ENCODE data around the gene SOX14. TPM values are rescaled to one million over a fixed set of nuclear protein-coding genes. Genes with fewer than 3 reads are reported as not detected.

Gene SOX14
- not detected for total RNA-seq

- Mint-ChIP-seq H3K4me3 (peak within 1 kb of the TSS; percentile 32), H3K9me3 (peaks cover 2% of the 10 kb centered on the region), H3K36me3 (no peaks in the 10 kb centered on the region), H3K27me3 (peaks cover 84% of the 10 kb centered on the region), H3K4me1 (peaks cover 7% of the 10 kb centered on the region), H3K27ac (no peak within 1 kb of the TSS)
- ATAC-seq (ENCODE audit: low read depth) (no peak), DNase-seq (peak; percentile 29)
- POLR2A ChIA-PET: no interaction called here
Measured at GRCh38 chr3:137764001-137764433, at the start of gene SOX14. Gene SOX14, plus strand, starts transcription at chr3:137764315. Its CDS starts 470 bp downstream, at chr3:137764785.

DNA sequence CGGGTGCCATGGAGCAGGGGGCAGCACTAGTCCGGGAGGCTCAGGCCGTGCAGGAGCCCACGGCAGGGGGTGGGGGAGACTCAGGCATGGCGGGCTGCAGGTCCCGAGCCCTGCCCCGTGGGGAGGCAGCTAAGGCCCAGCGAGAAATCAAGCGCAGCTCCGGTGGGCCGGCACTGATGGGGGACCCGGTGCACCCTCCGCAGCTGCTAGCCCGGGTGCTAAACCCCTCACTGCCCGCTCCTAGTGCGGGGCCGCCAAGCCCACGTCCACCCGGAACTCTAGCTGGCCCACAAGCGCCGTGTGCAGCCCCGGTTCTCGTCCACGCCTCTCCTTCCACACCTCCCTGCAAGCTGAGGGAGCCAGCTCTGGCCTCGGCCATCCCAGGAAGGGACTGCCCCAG, 49.6 kb upstream of the SOX14 start:
- ATAC-seq (ENCODE audit: low read depth): no peak
- POLR2A ChIA-PET: no interaction called here
- Mint-ChIP-seq H3K9me3 (peaks cover 5% of the 10 kb centered on the region), H3K27me3 (no peaks in the 10 kb centered on the region), H3K4me1 (no peaks in the 10 kb centered on the region), H3K27ac (no peak overlapping the region), H3K4me3 (no peak overlapping the region), H3K36me3 (no peaks in the 10 kb centered on the region)
- no peak for DNase-seq

- Mint-ChIP-seq H3K36me3 (no peaks in the 10 kb centered on the region), H3K27me3 (no peaks in the 10 kb centered on the region), H3K27ac (no peak overlapping the region), H3K4me3 (no peak overlapping the region), H3K9me3 (peaks cover 2% of the 10 kb centered on the region), H3K4me1 (no peaks in the 10 kb centered on the region)
- DNase-seq (no peak), ATAC-seq (ENCODE audit: low read depth) (no peak)
- POLR2A ChIA-PET: no interaction called here
Measured at GRCh38 chr3:137724240-137724639, 39.9 kb upstream of the SOX14 start.

DNA sequence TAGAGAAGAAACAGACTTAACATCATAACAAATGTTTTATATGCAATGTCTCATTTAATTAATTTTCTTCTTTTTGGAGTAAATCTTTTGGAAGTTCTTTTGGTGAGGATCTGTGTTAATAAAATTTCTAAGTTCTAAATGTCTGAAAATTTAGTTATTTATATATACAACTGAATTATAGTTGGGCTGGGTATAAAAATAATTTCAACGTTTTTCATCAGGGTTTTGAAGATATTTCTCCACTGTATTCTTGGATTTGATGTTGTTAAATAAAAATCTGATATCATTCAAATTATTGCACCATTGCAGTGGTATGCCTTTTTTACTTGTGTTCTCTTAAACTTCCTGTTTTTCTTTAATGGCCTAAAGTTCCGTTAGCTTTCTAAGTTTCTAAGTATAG, 26.9 kb upstream of the SOX14 start:
- POLR2A ChIA-PET: no interaction called here
- Mint-ChIP-seq H3K4me1 (no peaks in the 10 kb centered on the region), H3K4me3 (no peak overlapping the region), H3K27ac (no peak overlapping the region), H3K27me3 (no peaks in the 10 kb centered on the region), H3K36me3 (no peaks in the 10 kb centered on the region), H3K9me3 (peaks cover 12% of the 10 kb centered on the region)
- ATAC-seq (ENCODE audit: low read depth) (no peak), DNase-seq (no peak)

DNA sequence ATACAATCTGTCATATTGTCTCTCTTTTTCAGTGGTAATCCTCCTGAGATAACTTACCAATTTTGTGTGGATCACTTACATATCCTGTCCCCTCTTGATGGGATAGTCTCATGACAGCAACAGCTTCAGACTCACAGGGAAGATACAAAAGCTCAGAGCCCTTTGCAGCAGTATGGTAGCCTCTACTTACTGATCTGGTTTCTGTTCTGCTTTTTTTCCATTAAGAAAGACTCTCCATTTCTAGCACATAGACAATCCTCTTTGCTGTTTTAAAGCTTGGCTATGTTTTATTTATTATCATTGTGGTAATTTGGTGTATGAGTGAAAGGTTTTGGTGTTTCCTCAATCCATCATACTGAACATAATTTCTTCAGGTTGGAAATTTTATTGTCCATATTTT, 25.4 kb upstream of the SOX14 start:
- H3K9me3 Mint-ChIP-seq: peaks cover 12% of the 10 kb centered on the region
- POLR2A ChIA-PET: no interaction called here
- no peak overlapping the region for H3K27ac Mint-ChIP-seq
- H3K27me3 Mint-ChIP-seq: no peaks in the 10 kb centered on the region
- no peaks in the 10 kb centered on the region for H3K4me1 Mint-ChIP-seq
- DNase-seq: no peak
- H3K36me3 Mint-ChIP-seq: no peaks in the 10 kb centered on the region
- ATAC-seq (ENCODE audit: low read depth): no peak
- no peak overlapping the region for H3K4me3 Mint-ChIP-seq

- DNase-seq: no peak
- Mint-ChIP-seq H3K27ac (no peak overlapping the region), H3K9me3 (no peaks in the 10 kb centered on the region), H3K36me3 (no peaks in the 10 kb centered on the region), H3K4me3 (no peak overlapping the region), H3K27me3 (no peaks in the 10 kb centered on the region), H3K4me1 (no peaks in the 10 kb centered on the region)
- POLR2A ChIA-PET: no interaction called here
- no peak for ATAC-seq (ENCODE audit: low read depth)
Measured at GRCh38 chr3:137743608-137744007, 20.5 kb upstream of the SOX14 start.

GRCh38 chr3:137746808-137747207, 17.3 kb upstream of the SOX14 start:
- no peak for DNase-seq
- POLR2A ChIA-PET: no interaction called here
- H3K4me3 Mint-ChIP-seq: no peak overlapping the region
- H3K27me3 Mint-ChIP-seq: no peaks in the 10 kb centered on the region
- H3K4me1 Mint-ChIP-seq: no peaks in the 10 kb centered on the region
- H3K9me3 Mint-ChIP-seq: no peaks in the 10 kb centered on the region
- ATAC-seq (ENCODE audit: low read depth): no peak
- no peaks in the 10 kb centered on the region for H3K36me3 Mint-ChIP-seq
- H3K27ac Mint-ChIP-seq: no peak overlapping the region

DNA sequence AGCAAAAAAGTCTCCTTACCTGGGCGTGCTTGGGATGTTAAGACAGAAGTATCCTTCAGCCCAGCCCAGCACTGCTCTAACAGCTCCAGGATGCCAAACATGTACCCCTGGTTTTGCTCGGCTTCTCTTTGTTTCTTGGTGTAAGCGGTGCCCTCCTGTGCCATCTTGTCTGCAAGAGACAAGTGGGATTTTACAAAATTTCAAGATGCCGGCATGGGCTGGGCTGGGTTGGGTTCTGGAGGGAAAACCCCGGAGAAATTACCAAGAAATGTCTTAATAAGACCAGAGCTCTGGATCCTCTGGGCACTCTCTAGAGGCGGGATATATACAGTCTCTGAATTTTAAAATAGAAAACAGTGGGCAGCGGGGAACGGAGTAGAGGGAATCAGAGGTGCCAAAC, 4.6 kb upstream of the SOX14 start:
- Mint-ChIP-seq H3K9me3 (peaks cover 1% of the 10 kb centered on the region), H3K4me3 (no peak overlapping the region), H3K27me3 (peaks cover 42% of the 10 kb centered on the region), H3K4me1 (peaks cover 4% of the 10 kb centered on the region), H3K36me3 (no peaks in the 10 kb centered on the region), H3K27ac (no peak overlapping the region)
- no peak for ATAC-seq (ENCODE audit: low read depth)
- no peak for DNase-seq
- POLR2A ChIA-PET: no interaction called here

DNA sequence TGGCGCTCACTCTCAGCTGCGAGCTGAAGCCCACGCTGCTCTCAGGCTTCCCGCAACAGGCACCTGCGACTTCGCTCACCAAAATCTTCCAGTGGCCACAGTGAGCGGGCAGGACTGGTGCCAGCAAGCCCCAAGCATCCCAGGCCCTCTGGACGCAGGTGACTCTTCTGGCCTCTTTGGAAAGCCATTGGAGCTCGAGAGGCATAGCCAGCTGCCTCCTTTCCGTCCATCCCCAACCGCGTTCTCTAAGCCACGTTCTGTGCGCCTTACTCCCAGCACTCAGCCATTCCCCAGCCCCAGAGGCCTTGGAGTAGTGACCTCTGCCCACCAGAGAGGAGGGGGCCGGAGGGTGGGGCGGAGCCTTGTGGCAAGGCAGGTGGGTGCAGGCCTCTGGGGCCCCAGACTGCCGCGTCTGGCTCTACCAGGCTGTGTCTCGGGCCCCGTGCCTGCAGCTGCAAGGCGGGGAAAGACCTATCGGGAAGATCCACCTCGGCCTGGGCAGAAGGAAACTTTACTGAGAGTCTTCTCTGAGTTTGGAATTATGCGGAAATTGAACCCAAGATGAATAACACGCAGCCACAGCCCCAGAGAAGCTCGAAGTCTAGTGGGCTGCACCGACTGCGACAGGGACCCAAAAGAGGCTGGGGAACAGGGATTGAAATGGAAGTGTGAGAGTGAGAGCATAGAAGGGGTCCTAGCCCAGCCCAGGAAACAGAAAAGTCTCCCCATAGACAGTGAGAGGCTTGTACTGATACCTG, 3.6 kb upstream of the SOX14 start:
- POLR2A ChIA-PET: no interaction called here
- no peaks in the 10 kb centered on the region for H3K36me3 Mint-ChIP-seq
- H3K27ac Mint-ChIP-seq: peak overlapping the region; percentile 64
- peaks cover 49% of the 10 kb centered on the region for H3K27me3 Mint-ChIP-seq
- DNase-seq (no peak), ATAC-seq (ENCODE audit: low read depth) (no peak)
- no peak overlapping the region for H3K4me3 Mint-ChIP-seq
- H3K9me3 Mint-ChIP-seq: peaks cover 1% of the 10 kb centered on the region
- peaks cover 4% of the 10 kb centered on the region for H3K4me1 Mint-ChIP-seq

DNA sequence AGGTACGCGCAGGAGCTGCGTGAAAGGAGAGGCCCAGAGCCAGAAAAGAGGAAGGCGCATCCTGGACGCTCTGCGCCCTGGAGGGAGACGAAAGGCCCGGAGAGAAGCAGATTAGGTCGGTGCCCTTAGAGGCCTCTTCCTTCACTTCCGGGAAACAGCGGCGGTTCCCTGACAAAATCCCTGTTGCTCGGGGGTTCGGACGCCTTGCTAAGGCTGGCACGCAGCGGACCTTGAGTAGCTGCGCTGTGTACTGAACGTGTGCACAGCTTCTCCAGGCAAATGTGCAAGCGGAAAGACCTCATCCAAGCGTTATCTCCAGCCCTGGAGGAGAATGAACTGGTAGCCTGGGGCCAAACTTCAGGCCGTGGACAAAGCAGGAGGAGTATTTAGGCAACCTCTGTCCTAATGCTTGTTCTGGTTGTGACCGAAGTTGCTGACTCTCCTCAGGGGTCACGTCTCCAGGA, 3.0 kb upstream of the SOX14 start:
- DNase-seq (peak; percentile 22), ATAC-seq (ENCODE audit: low read depth) (no peak)
- Mint-ChIP-seq H3K36me3 (no peaks in the 10 kb centered on the region), H3K4me1 (peaks cover 4% of the 10 kb centered on the region), H3K27me3 (peaks cover 55% of the 10 kb centered on the region), H3K4me3 (no peak overlapping the region), H3K27ac (no peak overlapping the region), H3K9me3 (peaks cover 3% of the 10 kb centered on the region)
- POLR2A ChIA-PET: no interaction called here

GRCh38 chr3:137761563-137762503, 2.3 kb upstream of the SOX14 start:
- Mint-ChIP-seq H3K36me3 (no peaks in the 10 kb centered on the region), H3K27me3 (peaks cover 62% of the 10 kb centered on the region), H3K9me3 (peaks cover 2% of the 10 kb centered on the region), H3K27ac (no peak overlapping the region), H3K4me3 (no peak overlapping the region), H3K4me1 (peaks cover 4% of the 10 kb centered on the region)
- POLR2A ChIA-PET: no interaction called here
- peak; percentile 25 for DNase-seq
- ATAC-seq (ENCODE audit: low read depth): no peak

DNA sequence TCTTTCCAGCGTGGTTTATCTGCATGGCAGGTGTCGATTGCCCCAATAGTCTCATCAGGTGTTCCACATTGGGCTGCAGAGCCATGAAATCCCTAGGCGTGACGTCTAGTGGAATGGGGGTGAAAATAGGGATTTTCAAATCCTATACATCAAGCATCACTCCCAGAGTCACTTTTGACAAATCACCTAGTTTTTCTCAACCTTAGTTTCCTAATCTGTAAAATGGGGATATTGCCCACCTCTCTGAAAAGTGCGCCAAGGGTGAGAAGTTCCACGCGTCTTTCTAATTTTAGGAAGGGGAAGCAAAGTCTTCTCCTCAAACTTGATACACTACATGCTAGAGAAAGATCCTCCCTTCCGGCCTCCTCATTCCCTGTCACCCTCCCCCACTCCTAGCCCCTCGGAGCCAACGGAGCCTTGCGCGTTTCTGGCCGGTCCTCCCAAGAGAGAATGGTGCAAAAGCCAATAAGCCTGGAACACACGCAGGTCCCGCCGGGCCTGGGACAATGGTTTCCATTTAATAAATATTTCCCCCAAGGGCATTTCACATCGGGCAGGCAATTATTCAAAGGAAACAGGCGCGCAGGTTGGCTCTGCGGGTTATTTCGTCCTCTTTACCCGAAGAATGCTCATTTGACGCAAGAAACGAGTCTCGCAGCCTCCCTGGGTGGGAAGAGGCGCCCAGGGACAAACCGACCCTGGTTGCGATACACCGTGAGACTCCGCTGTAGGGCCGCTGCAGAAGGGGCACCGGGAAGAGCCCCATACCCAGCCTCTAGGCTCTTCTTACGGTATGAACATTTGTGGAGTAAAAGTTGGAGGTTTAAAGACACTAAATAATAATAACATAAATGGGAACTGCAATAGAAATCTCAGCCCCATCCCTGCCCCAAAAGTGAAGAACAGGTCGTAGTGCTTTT, 1.2 kb upstream of the SOX14 start:
- H3K9me3 Mint-ChIP-seq: peaks cover 2% of the 10 kb centered on the region
- peaks cover 7% of the 10 kb centered on the region for H3K4me1 Mint-ChIP-seq
- peak; percentile 22 for DNase-seq
- no peak for ATAC-seq (ENCODE audit: low read depth)
- no peak overlapping the region for H3K27ac Mint-ChIP-seq
- H3K27me3 Mint-ChIP-seq: peaks cover 73% of the 10 kb centered on the region
- H3K4me3 Mint-ChIP-seq: no peak overlapping the region
- H3K36me3 Mint-ChIP-seq: no peaks in the 10 kb centered on the region
- POLR2A ChIA-PET: no interaction called here

DNA sequence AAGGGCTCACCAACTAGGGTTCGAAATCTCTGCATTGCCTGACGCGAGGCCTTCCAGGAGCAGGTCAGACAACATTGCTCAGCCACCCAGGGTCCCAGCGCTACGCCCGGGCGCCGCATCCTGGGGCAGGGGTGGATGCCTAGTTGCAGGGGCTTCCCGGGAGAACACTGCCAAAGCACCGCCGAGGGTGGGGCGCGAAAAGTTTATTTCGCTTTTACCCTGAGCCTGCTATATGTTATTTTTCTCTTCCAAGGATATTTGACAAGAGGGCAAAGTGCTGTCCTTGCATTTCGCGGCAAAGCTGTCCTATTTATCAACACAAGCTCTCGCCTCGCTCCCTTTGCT, 549 bp upstream of the SOX14 start:
- ATAC-seq (ENCODE audit: low read depth): no peak
- peaks cover 7% of the 10 kb centered on the region for H3K4me1 Mint-ChIP-seq
- H3K4me3 Mint-ChIP-seq: peak overlapping the region; percentile 32
- H3K27me3 Mint-ChIP-seq: peaks cover 80% of the 10 kb centered on the region
- H3K36me3 Mint-ChIP-seq: no peaks in the 10 kb centered on the region
- peak; percentile 28 for DNase-seq
- no peak overlapping the region for H3K27ac Mint-ChIP-seq
- H3K9me3 Mint-ChIP-seq: peaks cover 2% of the 10 kb centered on the region
- POLR2A ChIA-PET: no interaction called here
